HEK293T (cell line): ENCODE data around the gene SARS1.
"Not testable (repeated sequence)": the region's sequence is repeated elsewhere in the genome, so short reads cannot be mapped to it uniquely, and the experiment has no call there.

Experiments
- FOXA1 ChIP-seq: fragments of 450-650 bp; IDR thresholded peaks from 2 replicates; pipeline ENCODE4 v1.6.1; 2016; ENCODE audit warnings: mild to moderate bottlenecking
- FOXK2 ChIP-seq: fragments of 450-650 bp; IDR thresholded peaks from 2 replicates; pipeline ENCODE4 v1.6.1; 2016; ENCODE audit warnings: mild to moderate bottlenecking
- HDGF ChIP-seq: fragments of 450-650 bp; IDR thresholded peaks from 2 replicates; pipeline ENCODE4 v1.6.1; 2017; ENCODE audit warnings: antibody characterized with exemption, borderline replicate concordance
- SP1 ChIP-seq: fragments of 450-650 bp; IDR thresholded peaks from 2 replicates; pipeline ENCODE4 v1.6.1; 2017
- ZNF384 ChIP-seq: fragments of 450-650 bp; IDR thresholded peaks from 2 replicates; pipeline ENCODE4 v1.6.1; 2016

- not testable (repeated sequence) for TF ChIP-seq FOXK2, FOXA1, SP1, ZNF384, HDGF
These were observed 37.4 kb upstream of the SARS1 start for GRCh38 chr1:109176349-109176748.
